Stimulated activated CD8-positive, alpha-beta memory T cell treated with anti-CD3 and anti-CD28 coated beads, Interleukin-15, amount 100 ng/mL, for 48 hours (primary cell): ENCODE measurements around the gene GAB2.
"Not testable (repeated sequence)": the region's sequence is repeated elsewhere in the genome, so short reads cannot be mapped to it uniquely, and the experiment has no call there.

ENCODE experiments used
- DNase-seq, 2 donors: peaks; one replicate each; pipeline ENCODE4 v3.0.0-alpha.2; 2020; ENCODE audit warnings: low read depth in 2 of 2

Gene GAB2

GRCh38 chr11:78187366-78188285 is 230.0 kb downstream of the GAB2 start:
- DNase-seq = peak; percentile 75 to 78

GRCh38 chr11:78181185-78181584 is 236.4 kb downstream of the GAB2 start:
- no peak for DNase-seq

- DNase-seq = no peak
Observed at GRCh38 chr11:78180751-78181150, 236.9 kb downstream of the GAB2 start.

GRCh38 chr11:78179459-78180071 is 238.1 kb downstream of the GAB2 start:
- no peak for DNase-seq

- no peak for DNase-seq
Observed at GRCh38 chr11:78177216-78177615, 240.4 kb downstream of the GAB2 start.

- DNase-seq = no peak
Observed at GRCh38 chr11:78176605-78177141, 240.9 kb downstream of the GAB2 start.

- DNase-seq = not testable (repeated sequence)
Observed at GRCh38 chr11:78175862-78176261, 241.8 kb downstream of the GAB2 start.

- no peak for DNase-seq
Observed at GRCh38 chr11:78171951-78172350, 245.7 kb downstream of the GAB2 start.

- no peak for DNase-seq
Observed at GRCh38 chr11:78170874-78171549, 246.6 kb downstream of the GAB2 start.

GRCh38 chr11:78170413-78170812 is 247.2 kb downstream of the GAB2 start:
- no peak for DNase-seq

GRCh38 chr11:78168539-78169477 is 248.8 kb downstream of the GAB2 start:
- no peak for DNase-seq

- no peak for DNase-seq
Observed at GRCh38 chr11:78166855-78167469, 250.7 kb downstream of the GAB2 start.
